ENCODE measurements around the gene CCDC88C.

DNA sequence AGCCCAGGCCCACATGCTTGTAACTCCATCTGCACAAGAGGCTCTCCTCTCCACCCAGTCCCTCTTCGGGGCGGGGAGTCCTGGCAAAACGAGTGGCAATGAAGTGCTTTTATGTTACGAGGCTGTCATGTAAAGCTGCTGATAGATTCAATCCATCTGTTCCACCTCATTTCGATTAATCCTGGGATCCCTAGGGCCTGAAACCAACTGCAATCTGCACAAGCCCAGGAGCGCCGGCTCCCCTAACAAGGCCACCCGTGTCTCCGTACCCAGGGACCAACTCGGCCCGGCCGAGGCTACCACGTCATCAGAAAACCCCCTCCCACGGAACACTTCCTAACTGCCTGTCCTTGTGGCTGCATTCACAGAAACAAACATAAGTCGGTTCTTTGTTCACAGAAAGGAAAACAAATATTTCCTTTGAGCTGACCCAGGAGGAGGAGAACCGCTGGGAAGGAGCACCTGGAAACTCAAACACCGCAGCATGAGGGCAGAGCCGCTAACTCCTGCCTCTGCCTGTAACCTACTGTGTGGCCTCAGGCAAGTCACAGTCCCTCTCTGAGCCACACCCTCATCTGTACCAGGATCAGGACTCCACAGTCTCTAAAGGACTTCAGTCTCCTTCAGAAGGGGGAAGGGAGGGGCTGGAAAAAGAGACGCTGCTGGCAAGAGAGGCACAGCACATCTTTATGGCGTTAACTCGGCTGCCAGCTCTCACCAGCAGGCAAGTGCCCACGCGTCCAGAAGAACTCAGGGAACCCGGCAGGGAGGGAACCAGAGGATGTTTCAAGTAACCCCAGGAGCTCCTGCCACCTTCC, 47.8 kb downstream of the CCDC88C start:
- TF ChIP-seq, protein P1, sequence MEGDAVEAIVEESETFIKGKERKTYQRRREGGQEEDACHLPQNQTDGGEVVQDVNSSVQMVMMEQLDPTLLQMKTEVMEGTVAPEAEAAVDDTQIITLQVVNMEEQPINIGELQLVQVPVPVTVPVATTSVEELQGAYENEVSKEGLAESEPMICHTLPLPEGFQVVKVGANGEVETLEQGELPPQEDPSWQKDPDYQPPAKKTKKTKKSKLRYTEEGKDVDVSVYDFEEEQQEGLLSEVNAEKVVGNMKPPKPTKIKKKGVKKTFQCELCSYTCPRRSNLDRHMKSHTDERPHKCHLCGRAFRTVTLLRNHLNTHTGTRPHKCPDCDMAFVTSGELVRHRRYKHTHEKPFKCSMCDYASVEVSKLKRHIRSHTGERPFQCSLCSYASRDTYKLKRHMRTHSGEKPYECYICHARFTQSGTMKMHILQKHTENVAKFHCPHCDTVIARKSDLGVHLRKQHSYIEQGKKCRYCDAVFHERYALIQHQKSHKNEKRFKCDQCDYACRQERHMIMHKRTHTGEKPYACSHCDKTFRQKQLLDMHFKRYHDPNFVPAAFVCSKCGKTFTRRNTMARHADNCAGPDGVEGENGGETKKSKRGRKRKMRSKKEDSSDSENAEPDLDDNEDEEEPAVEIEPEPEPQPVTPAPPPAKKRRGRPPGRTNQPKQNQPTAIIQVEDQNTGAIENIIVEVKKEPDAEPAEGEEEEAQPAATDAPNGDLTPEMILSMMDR (IDR thresholded peaks at IDR 0.05), result no peak
- TF ChIP-seq POLR2A (IDR thresholded peaks at IDR 0.05) (no peak), EP300 (IDR thresholded peaks at IDR 0.05) (no peak), POLR2AphosphoS5 (IDR thresholded peaks at IDR 0.05) (no peak)

Measured in upper lobe of left lung (tissue), 4 donors.